Lower leg skin (tissue), 3 donors: ENCODE data around the gene CNTN4.

Experiments used
- CTCF ChIP-seq, 3 donors: fragments of 450-650 bp; IDR thresholded peaks; one replicate each; pipeline ENCODE4 v1.5.1; 2016; ENCODE audit warnings: antibody characterized with exemption in 3 of 3, mild to moderate bottlenecking in 3 of 3, moderate library complexity in 2 of 3
- POLR2A ChIP-seq, 2 donors: fragments of 450-650 bp; IDR thresholded peaks; one replicate each; pipeline ENCODE4 v1.6.1; 2016 to 2017; ENCODE audit warnings: antibody characterized with exemption in 2 of 2, mild to moderate bottlenecking in 1 of 2, moderate library complexity in 1 of 2

GRCh38 chr3:2910997-2911396 is 812.3 kb downstream of the CNTN4 start:
- TF ChIP-seq CTCF (IDR thresholded peaks at IDR 0.05) (no peak), POLR2A (IDR thresholded peaks at IDR 0.05) (no peak)
